ENCODE results near the gene BTG4. TPM values are rescaled to one million over a fixed set of nuclear protein-coding genes. Genes with fewer than 3 reads are reported as not detected.

Gene BTG4
- total RNA-seq, 4 donors from 2014 or later: not detected

DNA sequence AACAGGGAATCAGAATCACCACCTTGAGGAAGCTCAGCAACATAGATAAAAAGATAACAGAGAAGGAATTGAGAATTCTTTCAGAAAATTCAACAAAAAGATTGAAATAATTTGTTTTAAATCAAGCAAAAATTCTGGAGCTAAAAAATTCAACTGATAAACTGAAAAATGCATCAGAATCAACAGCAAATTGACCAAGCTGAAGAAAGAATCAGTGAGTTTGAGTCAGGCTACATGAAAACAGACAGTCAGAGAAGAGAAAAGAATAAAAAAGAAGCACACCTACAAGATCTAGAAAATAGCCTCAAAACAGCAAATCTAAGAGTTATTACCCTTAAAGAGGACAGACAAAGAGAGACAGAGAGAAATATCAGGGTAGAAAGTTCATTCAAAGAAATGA lies 28.8 kb downstream of the BTG4 start:
- peaks cover 0 to 36% (median 13%) of the 10 kb centered on the region in 4 donors for H3K9me3 ChIP-seq
- H3K27me3 ChIP-seq: no peaks in the 10 kb centered on the region
- H3K27ac ChIP-seq: no peak overlapping the region
- TF ChIP-seq POLR2A (IDR thresholded peaks at IDR 0.05) (no peak), EP300 (IDR thresholded peaks at IDR 0.05) (no peak)
- TF ChIP-seq, protein P1, sequence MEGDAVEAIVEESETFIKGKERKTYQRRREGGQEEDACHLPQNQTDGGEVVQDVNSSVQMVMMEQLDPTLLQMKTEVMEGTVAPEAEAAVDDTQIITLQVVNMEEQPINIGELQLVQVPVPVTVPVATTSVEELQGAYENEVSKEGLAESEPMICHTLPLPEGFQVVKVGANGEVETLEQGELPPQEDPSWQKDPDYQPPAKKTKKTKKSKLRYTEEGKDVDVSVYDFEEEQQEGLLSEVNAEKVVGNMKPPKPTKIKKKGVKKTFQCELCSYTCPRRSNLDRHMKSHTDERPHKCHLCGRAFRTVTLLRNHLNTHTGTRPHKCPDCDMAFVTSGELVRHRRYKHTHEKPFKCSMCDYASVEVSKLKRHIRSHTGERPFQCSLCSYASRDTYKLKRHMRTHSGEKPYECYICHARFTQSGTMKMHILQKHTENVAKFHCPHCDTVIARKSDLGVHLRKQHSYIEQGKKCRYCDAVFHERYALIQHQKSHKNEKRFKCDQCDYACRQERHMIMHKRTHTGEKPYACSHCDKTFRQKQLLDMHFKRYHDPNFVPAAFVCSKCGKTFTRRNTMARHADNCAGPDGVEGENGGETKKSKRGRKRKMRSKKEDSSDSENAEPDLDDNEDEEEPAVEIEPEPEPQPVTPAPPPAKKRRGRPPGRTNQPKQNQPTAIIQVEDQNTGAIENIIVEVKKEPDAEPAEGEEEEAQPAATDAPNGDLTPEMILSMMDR (IDR thresholded peaks at IDR 0.05): no peak
- no peaks in the 10 kb centered on the region for H3K4me1 ChIP-seq
- no peak overlapping the region for H3K4me3 ChIP-seq
- DNase-seq (ENCODE audit: low spot score in 2 of 2): no peak
- no peaks in the 10 kb centered on the region for H3K36me3 ChIP-seq

DNA sequence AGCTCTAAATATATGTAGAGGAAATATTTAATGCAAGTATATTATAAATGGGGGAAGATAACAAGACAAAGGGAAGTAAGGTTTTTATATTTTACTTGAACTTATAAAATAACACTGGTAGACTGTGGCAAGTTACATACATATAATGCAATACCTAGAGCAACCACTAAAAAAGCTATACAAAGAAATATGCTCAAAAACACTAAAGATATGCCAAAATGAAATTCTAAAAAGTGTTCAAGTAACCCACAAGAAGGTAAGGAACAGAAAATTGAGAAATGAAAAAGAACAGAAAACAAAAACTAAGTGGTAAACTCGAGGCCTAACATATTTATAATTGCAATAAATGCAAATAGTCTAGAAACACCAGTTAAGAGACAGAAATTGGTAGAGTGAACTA lies 32.5 kb downstream of the BTG4 start:
- DNase-seq (ENCODE audit: low spot score in 2 of 2): no peak
- no peaks in the 10 kb centered on the region for H3K4me1 ChIP-seq
- H3K4me3 ChIP-seq: no peak overlapping the region
- WGBS, 2 donors: 82 to 91% methylated on average over 1 of the region's 1 CpG
- no peak for TF ChIP-seq EP300 (IDR thresholded peaks at IDR 0.05)
- TF ChIP-seq, protein P1 (IDR thresholded peaks at IDR 0.05): no peak
- H3K36me3 ChIP-seq: no peaks in the 10 kb centered on the region
- no peak overlapping the region for H3K27ac ChIP-seq
- peaks cover 0 to 26% (median 12%) of the 10 kb centered on the region in 4 donors for H3K9me3 ChIP-seq
- no peaks in the 10 kb centered on the region for H3K27me3 ChIP-seq

DNA sequence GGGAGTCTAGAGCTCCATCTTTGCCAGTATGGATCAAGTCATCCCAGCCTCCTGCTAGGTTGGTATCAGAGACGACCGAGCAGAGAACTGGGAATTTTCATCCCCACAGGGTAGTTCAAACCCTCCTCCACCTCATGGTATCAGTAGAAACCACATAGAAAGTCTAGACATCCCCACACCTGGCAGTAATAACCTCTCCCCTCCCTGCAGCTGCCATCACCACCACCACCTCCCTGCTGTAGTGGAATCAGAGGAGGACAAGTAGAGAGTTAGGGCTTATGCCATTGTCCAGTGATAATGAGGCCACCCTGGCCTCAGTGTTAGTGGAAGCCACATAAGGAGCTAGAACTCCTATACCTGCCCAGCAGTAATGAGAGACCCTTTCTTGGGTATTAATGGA lies 34.3 kb downstream of the BTG4 start:
- WGBS, 2 donors: 84 to 94% methylated on average over 2 of the region's 2 CpGs
- no peak overlapping the region for H3K4me3 ChIP-seq
- TF ChIP-seq POLR2A (IDR thresholded peaks at IDR 0.05) (no peak), EP300 (IDR thresholded peaks at IDR 0.05) (no peak)
- TF ChIP-seq, protein P1 (IDR thresholded peaks at IDR 0.05): no peak
- H3K36me3 ChIP-seq: no peaks in the 10 kb centered on the region
- no peaks in the 10 kb centered on the region for H3K4me1 ChIP-seq
- no peak for DNase-seq (ENCODE audit: low spot score in 2 of 2)
- no peaks in the 10 kb centered on the region for H3K27me3 ChIP-seq
- no peak overlapping the region for H3K27ac ChIP-seq
- peaks cover 0 to 8% (median 4%) of the 10 kb centered on the region in 4 donors for H3K9me3 ChIP-seq

DNA sequence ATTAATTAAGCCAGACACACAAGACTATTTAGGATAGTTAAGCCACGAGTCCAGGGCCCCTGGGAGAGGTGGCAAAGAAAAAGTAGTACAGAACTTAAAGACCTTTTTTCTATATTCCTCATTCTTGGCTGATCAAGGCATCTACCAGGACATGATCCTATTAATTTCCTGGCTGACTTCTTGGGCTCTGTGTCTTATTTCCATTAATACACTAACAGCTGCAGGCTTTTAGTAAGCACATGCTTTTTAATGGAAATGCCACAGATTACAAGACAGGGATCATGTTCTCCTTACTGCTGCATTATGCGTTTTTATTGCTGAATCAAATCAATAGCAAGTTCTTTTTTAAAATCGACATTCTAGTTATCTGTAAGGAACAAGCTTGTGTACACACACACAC lies 35.2 kb downstream of the BTG4 start:
- H3K27me3 ChIP-seq: no peaks in the 10 kb centered on the region
- no peak overlapping the region for H3K4me3 ChIP-seq
- H3K27ac ChIP-seq: no peak overlapping the region
- H3K36me3 ChIP-seq: no peaks in the 10 kb centered on the region
- peaks cover 0 to 5% (median 0%) of the 10 kb centered on the region in 4 donors for H3K9me3 ChIP-seq
- DNase-seq (ENCODE audit: low spot score in 2 of 2): no peak
- H3K4me1 ChIP-seq: no peaks in the 10 kb centered on the region
- WGBS, 2 donors: 67 to 73% methylated on average over 3 of the region's 3 CpGs
- TF ChIP-seq, protein P1 (IDR thresholded peaks at IDR 0.05): no peak
- no peak for TF ChIP-seq POLR2A (IDR thresholded peaks at IDR 0.05)
- no peak for TF ChIP-seq EP300 (IDR thresholded peaks at IDR 0.05)

DNA sequence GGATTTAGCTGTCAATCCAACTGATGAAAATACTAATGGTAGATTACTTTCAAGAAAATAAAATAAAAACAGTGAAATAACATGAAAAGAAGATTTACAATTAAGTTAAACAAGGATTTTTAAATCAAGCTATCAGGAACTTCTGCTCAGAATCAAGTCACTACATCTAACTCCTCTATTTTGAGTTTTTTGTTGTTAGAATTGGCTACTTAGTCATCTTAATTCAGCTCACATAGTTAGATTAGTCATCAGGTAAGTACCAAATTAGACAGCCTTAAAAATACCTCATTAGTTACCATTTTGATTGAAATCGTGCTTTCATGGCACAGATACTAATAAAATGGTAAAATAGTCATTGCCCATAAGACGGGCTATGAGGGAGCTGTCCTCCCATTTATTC lies 35.8 kb downstream of the BTG4 start:
- no peaks in the 10 kb centered on the region for H3K4me1 ChIP-seq
- TF ChIP-seq, protein P1 (IDR thresholded peaks at IDR 0.05): no peak
- TF ChIP-seq EP300 (IDR thresholded peaks at IDR 0.05) (no peak), POLR2A (IDR thresholded peaks at IDR 0.05) (no peak)
- H3K9me3 ChIP-seq: peaks cover 0 to 5% (median 0%) of the 10 kb centered on the region in 4 donors
- no peak overlapping the region for H3K4me3 ChIP-seq
- H3K27ac ChIP-seq: no peak overlapping the region
- DNase-seq (ENCODE audit: low spot score in 2 of 2): no peak
- no peaks in the 10 kb centered on the region for H3K27me3 ChIP-seq
- H3K36me3 ChIP-seq: no peaks in the 10 kb centered on the region
- WGBS, 2 donors: 42 to 46% methylated on average over 2 of the region's 2 CpGs
